AG08395 (cell line): ENCODE results near the gene SELENOP.
"Not testable (repeated sequence)": the region's sequence is repeated elsewhere in the genome, so short reads cannot be mapped to it uniquely, and the experiment has no call there.

Experiments used
- DNase-seq: peaks from one replicate; pipeline ENCODE4 v3.0.0; 2012; ENCODE audit warnings: mixed read lengths, low spot score

The SELENOP gene

DNA sequence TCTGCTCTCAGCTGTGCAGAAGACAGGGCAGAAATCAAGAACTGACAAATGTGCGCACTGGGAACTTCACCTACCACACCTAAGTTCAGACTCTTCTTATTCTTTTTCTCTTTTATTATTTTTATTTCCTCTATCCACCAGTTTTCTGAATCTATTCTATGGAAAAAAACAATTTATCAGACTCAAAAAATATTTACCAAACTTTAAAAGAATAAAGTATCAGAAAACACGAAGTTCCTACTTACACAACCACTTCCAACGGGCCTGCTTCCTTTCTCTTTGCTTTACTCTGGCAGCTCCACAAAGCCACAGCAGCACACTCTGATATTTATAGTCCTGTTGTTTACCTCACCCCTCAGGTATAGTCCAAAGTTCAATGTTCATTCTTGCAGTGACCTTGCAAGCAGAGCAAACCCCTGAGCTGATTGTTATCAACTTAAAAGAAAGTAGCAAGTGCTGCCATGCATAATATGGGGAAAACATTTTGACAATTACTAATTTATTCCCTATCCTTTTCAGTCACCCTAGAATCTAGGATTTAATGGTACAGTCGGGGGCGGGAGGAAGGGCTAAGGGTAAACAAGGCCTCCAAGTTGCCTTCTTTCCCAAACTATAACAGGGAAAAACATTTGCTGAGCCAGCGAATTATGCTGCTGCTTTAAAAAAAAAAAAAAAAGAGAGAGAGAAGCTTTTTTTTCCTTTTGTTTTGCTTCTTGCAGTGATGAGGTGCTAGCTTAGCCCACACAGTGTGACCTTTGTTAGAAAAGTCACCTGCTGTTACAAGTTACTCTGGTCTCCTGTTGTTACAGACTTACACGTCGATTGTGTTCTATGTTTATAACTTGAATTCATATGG is at the start of gene SELENOP:
TSS of gene SELENOP (minus strand) at position 302 of the 856 bp plus-strand sequence. CDS start 3,539 bp downstream, outside the sequence.
- DNase-seq, result peak; percentile 47

DNA sequence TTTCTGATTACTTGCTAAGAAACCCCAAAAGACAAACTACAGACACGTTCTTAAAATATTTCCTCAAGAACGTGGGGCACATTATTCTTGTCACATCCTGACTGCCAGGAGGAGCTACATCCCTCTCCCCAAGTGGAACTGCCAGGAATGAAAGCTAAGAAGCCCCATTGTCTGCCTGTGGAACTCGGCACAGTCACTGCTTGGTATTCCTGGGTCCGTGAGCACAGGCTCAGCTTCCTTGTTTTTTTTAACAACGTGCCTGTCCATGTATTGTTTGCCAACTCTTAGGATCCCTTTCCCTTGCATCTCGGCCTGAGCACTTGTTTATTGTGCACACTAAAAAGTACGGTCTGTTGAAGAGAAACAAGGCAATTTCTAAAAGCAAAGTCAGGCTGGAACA is 47.0 kb upstream of the SELENOP start:
- DNase-seq, result no peak

- no peak for DNase-seq
These were observed 46.4 kb upstream of the SELENOP start for GRCh38 chr5:42858031-42858643.

DNA sequence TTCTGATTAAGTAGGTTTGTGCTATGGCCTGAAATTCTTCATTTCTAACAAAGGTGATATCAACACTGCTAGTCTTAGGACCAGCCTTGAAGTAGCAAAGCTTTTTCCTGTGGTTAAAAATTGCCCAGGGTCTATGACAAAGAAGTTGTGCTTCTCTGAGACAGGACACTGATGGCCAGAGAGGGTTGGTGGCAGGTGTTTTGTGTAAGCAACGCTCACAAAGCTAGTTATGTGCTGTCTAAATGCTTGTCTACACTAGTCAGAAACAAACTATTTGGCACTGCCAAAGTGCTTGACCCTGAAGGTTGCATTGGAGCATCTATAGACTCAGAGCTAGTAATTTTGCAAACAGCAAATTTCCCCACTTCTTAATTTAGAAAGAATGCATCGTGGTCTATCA is 44.1 kb upstream of the SELENOP start:
- no peak for DNase-seq

DNA sequence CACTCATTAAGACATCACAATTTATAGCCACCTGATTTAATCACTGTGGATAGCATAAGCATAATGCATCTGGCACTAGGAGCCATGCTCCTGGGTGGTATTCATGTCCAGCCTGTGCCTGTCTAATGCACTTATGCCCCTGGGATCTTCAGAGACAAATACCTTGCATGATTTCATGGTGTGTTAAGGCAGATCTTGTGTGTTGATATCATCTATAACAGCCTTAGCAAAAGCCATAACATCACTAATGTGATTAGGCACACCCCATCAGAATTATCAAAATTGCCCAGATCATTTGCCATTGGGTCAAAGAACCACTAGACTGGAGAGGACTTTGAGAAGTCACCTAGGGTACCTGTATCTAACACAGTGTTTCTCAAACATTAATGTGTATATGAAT is 43.7 kb upstream of the SELENOP start:
- no peak for DNase-seq

GRCh38 chr5:42854795-42855194 is 43.1 kb upstream of the SELENOP start:
- DNase-seq, result no peak

DNA sequence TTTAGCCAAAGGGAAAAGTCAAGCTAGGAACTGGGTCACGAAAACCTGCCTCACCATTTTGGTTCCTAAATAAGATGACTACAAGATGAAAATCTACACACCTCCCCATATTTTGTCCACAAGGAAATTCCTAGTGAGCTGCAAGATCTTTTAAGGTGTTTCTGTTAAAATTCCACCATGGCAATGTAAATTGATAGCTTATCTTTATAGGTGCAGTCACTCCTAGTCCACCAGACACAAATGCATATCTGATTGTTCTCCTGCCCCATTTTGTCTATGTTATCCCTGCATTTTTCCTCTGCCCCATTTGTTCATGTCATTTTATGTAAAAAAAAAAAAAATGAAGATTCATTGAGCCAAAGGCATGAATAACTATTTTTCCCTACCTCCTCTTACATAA is 41.1 kb upstream of the SELENOP start:
- no peak for DNase-seq

GRCh38 chr5:42851481-42851880 is 39.8 kb upstream of the SELENOP start:
- DNase-seq, result no peak

- DNase-seq, result no peak
These were observed 36.9 kb upstream of the SELENOP start for GRCh38 chr5:42848545-42848944.

DNA sequence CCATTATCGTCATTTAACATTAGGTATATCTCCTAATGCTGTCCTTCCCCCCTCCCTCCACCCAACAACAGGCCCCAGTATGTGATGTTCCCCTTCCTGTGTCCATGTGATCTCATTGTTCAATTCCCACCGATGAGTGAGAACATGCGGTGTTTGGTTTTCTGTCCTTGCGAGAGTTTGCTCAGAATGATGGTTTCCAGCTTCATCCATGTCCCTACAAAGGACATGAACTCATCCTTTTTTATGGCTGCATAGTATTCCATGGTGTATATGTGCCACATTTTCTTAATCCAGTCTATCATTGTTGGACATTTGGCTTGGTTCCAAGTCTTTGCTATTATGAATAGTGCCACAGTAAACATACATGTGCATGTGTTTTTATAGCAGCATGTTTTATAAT is 32.7 kb upstream of the SELENOP start:
- not testable (repeated sequence) for DNase-seq

DNA sequence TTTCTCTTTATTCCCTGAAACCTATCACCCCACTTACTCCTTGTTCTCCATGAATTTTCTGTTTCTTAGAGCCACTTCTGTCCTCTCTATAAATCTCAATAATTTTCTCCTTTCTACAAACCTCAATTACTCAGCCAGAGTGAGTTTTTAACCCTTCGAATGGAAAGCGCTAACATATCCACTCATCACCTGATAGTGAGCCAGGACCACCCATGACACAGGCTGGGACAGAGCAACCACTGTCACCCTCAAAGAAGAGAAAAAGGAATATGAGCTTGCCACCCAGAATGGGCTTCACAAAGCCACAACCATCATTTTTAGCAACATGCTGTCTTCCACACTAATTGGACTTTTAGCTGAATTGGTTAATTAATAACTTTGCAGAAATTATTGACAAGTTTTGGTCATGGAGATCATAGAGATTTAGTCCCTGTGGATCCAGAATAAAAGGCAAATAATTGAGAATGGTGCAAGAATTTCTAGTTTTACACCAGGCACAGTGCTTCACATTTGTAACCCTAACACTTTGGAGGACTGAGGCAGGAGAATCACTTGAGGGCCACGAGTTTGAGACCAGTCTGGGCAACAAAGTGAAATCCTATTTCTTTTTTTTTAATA is 32.1 kb upstream of the SELENOP start:
- no peak for DNase-seq

- no peak for DNase-seq
These were observed 31.4 kb upstream of the SELENOP start for GRCh38 chr5:42842921-42843641.

- DNase-seq, result no peak
These were observed 29.3 kb upstream of the SELENOP start for GRCh38 chr5:42840842-42841567.

GRCh38 chr5:42840269-42840668 is 28.6 kb upstream of the SELENOP start:
- peak; percentile 76 for DNase-seq

GRCh38 chr5:42839196-42839595 is 27.5 kb upstream of the SELENOP start:
- DNase-seq, result no peak

GRCh38 chr5:42837601-42838000 is 25.9 kb upstream of the SELENOP start:
- DNase-seq, result no peak

- DNase-seq, result no peak
These were observed 24.5 kb upstream of the SELENOP start for GRCh38 chr5:42836070-42836769.

DNA sequence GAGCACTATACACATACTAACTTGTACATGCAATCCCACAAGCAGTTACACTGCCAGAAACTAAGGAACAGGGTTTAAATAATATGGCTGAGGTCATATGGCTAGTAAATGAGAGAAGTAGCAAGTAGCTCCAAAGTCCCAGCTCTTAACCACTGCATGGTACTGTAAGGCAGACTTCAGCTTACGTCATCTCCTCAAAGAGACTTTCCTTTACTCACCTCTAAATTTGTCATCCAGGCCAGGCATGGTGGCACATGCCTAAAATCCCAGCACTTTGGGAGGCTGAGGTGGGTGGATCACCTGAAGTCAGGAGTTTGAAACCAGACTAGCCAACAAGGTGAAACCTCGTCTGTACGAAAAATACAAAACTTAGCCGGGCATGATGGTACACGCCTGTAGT is 20.4 kb upstream of the SELENOP start:
- no peak for DNase-seq

DNA sequence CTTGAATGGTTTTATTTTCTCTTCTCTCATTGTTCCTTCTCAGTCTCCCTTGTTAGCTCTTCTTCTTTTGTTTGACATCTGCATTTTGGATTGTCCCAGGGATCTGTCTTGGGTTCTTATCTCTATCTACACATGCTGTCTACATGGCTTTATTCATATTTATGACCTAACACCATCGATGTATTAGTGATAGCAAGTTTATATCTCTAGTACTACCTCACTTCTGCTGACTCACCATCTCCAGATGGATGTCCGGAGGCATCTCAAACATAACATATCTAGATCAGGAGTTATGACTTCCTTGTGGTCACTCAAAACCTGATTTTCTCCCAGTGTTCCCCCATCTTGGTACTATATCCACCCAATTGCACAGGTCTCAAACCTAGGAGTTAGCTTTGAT is 19.2 kb upstream of the SELENOP start:
- no peak for DNase-seq

GRCh38 chr5:42828671-42829070 is 17.0 kb upstream of the SELENOP start:
- DNase-seq, result no peak
